Astrocyte (in vitro differentiated cells and primary cell): Measurements from ENCODE around the gene MXD3.

Experiments
- CTCF ChIP-seq: IDR thresholded peaks from 2 replicates; pipeline ENCODE4 v1.5.1; 2011; ENCODE audit warnings: low read depth, mild to moderate bottlenecking, inconsistent platforms, low read length, moderate library complexity; ENCODE audit not compliant: insufficient read depth
- EZH2 ChIP-seq: IDR thresholded peaks from 2 replicates; pipeline ENCODE4 v1.6.1; 2012; ENCODE audit warnings: mild to moderate bottlenecking, low read length, inconsistent platforms; ENCODE audit not compliant: insufficient read depth

DNA sequence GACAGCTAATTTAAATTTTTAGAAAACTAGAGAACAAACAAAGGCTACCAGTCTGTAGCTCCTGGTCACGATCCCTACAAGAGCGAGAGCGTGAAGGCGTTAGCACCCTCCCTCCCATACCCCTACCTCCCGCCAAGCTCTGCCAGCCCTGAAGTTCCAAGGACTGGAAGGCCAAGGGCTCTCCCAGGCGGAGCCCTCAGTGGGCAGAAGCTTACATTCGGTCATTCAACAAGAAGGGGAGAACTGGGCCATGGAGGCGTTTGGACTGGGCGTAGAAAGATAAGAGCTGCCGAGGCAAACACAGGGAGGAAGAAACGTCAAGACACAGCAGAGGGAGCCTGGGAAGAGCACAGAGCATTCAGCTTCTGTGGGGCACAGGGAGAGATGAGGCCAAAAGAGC is 3.0 kb downstream of the MXD3 start:
- no peak for TF ChIP-seq CTCF
- no peak for TF ChIP-seq EZH2
